ENCODE measurements around the gene IFNL1.

DNA sequence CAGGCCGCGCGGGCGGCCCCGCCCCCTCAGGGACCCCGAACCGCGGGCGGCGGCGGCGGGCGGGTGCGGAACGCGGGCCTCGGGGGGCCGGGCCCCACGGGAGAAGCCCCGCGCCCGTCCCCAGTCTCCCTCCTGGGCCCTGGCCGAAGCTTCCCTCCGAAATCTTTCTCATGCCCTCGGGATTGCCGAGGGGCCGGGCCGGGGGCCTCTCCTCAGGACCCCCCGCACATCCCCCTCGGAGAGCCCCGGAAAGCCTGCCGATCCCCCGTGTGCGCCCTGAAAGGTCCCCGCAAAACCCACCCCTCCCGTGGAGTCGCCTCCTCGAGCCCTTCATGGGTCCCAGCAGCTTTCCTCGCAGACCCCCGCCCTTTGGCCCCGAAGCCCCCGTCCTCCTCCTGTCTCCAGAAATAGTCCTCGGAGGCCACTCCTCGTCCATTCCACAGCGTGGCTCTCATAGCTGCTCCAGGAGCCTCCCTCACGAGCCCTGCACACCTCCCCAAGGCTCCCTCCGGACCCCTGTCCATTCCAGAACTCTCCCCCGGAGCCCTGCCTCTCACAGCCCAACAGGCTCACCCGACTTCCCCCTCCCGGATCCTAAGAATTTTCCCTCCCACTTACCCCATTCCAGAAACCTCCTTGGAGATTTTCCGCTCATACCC, 46.6 kb downstream of the IFNL1 start:
- TF ChIP-seq, protein P1, sequence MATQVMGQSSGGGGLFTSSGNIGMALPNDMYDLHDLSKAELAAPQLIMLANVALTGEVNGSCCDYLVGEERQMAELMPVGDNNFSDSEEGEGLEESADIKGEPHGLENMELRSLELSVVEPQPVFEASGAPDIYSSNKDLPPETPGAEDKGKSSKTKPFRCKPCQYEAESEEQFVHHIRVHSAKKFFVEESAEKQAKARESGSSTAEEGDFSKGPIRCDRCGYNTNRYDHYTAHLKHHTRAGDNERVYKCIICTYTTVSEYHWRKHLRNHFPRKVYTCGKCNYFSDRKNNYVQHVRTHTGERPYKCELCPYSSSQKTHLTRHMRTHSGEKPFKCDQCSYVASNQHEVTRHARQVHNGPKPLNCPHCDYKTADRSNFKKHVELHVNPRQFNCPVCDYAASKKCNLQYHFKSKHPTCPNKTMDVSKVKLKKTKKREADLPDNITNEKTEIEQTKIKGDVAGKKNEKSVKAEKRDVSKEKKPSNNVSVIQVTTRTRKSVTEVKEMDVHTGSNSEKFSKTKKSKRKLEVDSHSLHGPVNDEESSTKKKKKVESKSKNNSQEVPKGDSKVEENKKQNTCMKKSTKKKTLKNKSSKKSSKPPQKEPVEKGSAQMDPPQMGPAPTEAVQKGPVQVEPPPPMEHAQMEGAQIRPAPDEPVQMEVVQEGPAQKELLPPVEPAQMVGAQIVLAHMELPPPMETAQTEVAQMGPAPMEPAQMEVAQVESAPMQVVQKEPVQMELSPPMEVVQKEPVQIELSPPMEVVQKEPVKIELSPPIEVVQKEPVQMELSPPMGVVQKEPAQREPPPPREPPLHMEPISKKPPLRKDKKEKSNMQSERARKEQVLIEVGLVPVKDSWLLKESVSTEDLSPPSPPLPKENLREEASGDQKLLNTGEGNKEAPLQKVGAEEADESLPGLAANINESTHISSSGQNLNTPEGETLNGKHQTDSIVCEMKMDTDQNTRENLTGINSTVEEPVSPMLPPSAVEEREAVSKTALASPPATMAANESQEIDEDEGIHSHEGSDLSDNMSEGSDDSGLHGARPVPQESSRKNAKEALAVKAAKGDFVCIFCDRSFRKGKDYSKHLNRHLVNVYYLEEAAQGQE (IDR thresholded peaks at IDR 0.05; ENCODE audit: insufficient read depth in 1 of 2, low read depth in 2 of 2, low read length in 2 of 2): no peak
- TF ChIP-seq TAF1 (IDR thresholded peaks at IDR 0.05; ENCODE audit: borderline replicate concordance, insufficient read depth, low read length) (no peak), FOXP2 (optimal IDR thresholded peaks at IDR 0.05; ENCODE audit: borderline replicate concordance, extremely low read depth, extremely low read length, insufficient read depth) (no peak), POLR2AphosphoS5 (IDR thresholded peaks at IDR 0.05; ENCODE audit: low read depth, low read length) (no peak), SIN3A (IDR thresholded peaks at IDR 0.05; ENCODE audit: borderline replicate concordance, insufficient read depth, low read length) (no peak)

Measured in PFSK-1 (cell line).